HG03280 (cell line): ENCODE data around the gene IL10RB.

Experiments used
- ATAC-seq: cut with Tn5 transposase; IDR thresholded peaks from one replicate; pipeline ENCODE4 v1.9.1; 2021; ENCODE audit warnings: mild to moderate bottlenecking, moderate library complexity; ENCODE audit not compliant: unreplicated experiment

The IL10RB gene

DNA sequence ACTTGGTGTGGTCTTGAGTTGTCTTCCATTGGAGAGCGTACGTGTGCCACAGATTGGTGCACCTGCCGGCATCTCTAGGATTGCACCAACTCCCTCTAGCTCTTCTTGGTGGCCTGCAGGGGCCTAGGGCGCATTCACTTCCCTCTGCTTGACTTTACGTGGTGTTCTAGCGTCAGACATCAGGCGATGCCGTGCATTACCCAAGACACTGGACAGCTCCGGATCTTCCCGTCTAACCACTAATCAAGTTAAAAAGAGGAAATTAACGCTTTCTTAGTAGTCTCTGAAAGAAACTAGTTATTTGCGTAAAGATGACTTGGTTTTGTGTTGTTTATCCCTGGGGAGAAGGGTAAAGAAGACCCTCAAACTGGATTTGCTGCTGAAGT, 510 bp upstream of the IL10RB start:
- ATAC-seq: peak; percentile 22

GRCh38 chr21:33266789-33267135, 595 bp downstream of the IL10RB start:
- ATAC-seq: peak; percentile 4

DNA sequence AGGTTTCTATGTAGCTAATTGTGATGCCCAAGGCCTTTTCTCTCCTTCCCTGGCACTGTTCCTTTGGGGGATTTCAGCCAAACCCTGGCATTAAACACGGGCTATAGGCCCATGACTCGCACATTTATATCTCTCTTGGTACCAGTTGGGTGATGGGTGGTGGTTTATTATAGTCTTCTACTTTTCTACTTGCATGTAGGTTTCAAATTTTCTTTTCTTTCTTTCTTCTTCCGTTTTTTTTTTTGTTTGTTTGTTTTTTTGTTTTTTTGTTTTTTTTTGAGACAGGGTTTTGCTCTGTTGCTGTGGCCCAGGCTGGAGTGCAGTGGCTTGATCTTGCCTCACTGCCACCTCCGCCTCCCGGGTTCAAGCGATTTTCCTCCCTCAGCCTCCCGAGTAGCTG, 1.1 kb downstream of the IL10RB start:
- no peak for ATAC-seq

DNA sequence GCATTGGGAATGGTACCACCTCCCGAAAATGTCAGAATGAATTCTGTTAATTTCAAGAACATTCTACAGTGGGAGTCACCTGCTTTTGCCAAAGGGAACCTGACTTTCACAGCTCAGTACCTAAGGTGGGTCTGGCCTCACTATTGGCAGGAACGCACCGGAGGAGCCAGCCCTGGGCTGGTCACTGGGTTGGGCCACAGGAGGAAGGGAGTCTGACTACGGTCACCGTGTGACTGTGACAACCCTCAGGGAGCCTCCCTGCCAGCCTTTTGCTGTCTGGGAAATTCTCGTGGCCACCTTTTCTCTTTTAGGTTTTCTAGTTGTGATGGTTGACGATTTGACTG, 2.2 kb downstream of the IL10RB start:
- ATAC-seq: peak; percentile 27

DNA sequence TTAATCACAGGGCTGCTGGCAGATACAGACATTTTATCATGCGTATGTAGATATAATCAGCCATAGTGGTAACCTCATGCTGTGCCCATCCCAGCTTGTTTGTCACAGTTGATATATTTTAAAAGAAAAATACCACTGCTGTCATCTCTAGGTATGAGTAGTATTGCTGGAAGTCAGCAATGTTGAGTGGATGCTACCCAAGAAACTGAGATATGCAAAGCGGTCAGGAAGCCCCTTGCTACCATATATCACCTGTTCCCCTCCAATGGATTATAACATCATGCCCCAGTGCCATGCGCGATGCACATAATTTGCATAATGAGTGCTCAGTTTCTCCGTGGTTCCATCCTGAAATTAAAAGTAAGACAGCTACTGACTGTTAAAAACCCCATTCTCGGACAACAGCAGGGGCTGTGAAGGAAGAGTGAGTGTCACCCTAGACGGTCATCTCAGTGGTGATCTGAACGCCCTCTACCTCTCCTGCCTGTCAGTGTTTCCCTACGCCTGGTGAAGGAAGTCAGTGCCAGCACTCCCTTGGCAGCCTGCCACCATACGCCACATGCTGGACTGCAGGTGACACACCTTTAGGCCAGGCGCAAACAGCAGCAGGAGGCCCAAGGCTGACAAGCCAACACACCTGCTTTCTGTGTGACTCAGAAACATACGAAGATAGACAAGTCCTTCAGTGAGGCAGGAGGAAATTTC, 2.7 kb downstream of the IL10RB start:
- ATAC-seq: peak; percentile 44

DNA sequence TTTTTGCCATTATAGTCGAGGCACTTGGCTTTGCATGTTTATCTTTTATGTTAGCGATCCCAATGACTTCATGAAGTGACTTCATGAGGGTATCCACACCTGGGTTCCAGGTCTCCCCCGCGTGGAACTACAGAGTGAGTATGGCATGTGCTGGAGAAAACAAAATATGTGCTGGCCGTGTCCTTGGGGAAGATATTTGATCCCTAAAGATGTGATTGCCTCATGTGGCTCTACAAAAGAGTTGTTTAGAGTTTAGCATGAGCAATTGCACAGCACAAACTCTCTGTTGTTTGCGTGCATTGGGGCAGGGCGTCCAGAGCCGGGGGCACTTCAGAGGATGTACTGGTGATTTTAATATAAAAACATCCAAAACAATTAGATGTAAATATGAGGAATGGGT, 4.8 kb downstream of the IL10RB start:
- no peak for ATAC-seq

- ATAC-seq: no peak
Measured at GRCh38 chr21:33273044-33273443, 6.9 kb downstream of the IL10RB start.

DNA sequence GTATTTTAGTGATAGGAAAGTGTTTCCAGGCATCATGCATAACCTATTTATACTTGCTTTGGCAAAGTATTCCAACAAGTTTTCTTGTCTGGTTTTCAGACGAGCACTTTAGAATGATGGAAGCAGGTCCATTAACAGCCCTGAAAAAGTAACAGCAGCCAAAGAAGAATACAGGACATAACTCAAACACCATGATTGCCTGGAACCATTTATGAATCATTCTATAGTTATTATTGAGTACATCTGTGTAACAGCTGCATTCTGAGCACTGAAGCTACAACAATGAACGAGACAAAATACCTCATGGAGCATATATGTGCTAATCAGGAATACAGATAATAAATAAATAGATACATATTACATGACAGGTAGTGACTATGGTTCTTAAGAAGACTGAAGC, 12.6 kb downstream of the IL10RB start:
- no peak for ATAC-seq

DNA sequence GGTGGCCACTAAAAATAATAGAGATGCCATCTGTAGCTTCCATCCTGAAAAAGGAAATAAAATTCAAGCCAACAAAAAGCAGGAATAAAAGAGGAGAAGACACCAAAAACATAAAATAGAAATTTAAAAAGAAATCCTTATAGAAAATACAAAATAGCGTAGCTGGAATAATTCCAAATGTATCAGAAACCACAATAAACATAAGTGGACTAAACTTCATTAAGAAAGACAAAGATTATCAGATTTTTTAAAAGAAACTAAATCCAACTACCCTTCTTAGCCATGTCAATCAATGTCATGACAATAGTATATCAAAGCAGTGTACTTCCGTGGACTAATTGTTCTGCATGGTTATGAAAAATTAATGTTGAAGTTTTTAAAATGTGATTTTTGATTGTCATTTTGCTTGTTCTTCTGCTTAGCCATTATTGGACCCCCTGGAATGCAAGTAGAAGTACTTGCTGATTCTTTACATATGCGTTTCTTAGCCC, 13.2 kb downstream of the IL10RB start:
- no peak for ATAC-seq

DNA sequence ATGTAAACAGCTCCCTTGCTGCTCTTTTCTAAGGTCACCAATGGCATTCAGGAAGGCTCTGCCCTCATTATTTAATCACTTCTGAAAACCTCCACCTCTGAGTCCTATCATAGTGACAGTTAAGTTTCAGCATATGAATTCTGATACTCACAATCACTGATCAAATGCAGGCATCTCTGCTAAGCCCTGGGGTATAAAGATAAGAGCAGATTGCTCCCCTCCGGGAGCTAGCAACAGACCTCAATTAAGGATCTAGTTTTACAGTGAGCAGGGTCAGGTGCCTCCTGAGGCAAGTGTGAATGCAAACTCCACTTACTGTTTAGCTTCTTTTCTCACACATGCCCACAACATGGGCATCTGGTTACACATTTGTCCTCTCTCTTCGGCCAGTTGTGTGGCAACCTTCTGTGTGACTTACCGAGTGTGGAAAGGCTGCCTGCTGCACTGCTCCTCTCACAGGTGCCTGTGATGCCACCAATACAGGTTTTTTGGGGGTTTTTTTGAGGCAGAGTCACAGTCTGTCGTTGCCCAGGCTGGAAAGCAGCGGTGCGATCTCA, 15.0 kb downstream of the IL10RB start:
- no peak for ATAC-seq

GRCh38 chr21:33283203-33283602, 17.0 kb downstream of the IL10RB start:
- no peak for ATAC-seq

DNA sequence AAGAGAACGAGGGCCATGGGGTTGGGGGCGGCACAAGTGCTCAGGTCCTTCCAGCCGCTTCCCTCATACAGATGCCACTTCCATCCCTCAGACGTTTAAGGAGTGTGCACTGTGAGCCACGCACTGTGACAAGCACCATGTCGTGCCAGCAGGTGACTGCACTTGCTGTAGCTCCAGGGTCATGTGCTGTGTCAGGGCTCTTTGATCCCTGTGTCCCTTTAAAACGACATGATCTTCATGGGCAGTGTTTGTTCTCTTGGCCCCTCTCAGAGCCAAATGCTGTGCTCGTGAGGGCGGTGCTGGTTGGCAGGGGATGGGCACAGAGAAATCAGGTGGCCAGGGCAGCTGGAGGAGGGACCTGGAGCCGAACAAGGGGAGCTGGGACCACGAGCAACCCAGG, 19.9 kb downstream of the IL10RB start:
- ATAC-seq: no peak

- ATAC-seq: no peak
Measured at GRCh38 chr21:33286600-33287456, 20.7 kb downstream of the IL10RB start.

DNA sequence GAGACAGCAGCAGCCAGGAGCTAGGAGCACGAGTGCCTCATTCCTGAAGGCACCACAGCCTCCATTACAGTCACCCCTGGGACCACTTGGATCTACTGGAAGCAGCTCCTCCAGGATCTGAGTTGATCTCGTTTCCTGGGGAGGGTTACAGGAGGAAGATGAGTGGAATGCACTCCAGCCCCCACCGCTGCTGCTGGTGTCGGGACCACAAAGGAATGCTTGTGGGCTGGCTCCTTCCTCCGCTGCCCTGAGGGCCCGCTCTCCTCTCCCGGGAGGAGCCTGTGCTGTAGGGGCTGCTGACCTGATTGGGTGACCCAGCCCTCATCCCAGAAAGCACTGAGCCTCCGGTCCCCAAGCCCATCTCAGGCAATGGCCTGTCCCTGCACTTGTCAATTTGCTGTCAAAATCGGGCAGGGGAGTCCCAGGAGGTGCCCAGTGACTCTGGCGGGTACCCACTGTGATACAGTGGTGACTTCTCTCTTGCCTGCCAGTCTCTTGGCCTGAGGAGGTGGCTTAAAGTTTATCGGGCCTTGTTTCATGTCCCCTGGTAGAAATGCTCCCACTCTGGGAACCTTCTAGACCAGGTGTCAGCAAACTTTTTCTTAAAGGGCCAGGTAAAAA, 23.1 kb downstream of the IL10RB start:
- ATAC-seq: no peak

GRCh38 chr21:33290441-33290840, 24.3 kb downstream of the IL10RB start:
- ATAC-seq: no peak

GRCh38 chr21:33291686-33292085, 25.5 kb downstream of the IL10RB start:
- ATAC-seq: no peak

GRCh38 chr21:33292724-33293123, 26.6 kb downstream of the IL10RB start:
- ATAC-seq: no peak

DNA sequence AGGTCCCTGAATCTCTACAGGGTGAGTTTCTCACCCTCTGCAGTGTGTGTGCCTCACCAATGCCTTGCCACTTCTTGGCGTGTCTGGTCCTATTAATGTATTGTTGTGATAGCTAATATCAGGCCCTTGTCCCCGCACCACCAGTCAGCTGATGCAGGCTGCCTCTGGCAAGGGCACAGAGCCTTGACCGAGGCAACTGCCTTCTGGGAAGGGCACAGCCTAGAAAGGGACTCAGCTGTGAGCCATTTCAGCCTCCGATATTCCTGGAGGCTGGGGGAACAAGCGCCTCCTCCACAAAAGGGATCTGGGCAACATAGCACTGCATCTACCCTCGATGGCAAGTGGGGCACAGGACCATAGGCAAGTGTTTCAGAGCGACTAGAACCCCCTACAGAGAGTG, 27.0 kb downstream of the IL10RB start:
- no peak for ATAC-seq

DNA sequence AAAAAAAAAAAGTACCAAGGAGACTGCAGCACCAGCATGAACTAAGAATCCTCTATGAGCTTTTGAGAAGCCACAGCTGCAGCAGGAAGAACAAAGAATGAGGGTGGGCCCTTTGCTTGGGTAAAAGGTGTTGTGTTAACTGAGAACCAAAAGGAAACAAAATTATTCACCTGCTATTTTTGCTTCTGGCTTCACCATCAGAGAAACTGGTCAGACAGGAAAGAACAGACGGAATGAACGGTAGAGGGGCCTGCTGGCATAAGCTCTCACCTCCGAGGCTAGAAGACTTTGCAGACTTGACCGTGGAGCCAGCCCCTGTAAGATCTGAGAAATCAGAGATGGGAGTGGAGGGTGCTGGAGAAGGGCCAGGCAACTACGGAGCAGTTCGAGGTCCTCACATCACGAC, 27.6 kb downstream of the IL10RB start:
- ATAC-seq: no peak

DNA sequence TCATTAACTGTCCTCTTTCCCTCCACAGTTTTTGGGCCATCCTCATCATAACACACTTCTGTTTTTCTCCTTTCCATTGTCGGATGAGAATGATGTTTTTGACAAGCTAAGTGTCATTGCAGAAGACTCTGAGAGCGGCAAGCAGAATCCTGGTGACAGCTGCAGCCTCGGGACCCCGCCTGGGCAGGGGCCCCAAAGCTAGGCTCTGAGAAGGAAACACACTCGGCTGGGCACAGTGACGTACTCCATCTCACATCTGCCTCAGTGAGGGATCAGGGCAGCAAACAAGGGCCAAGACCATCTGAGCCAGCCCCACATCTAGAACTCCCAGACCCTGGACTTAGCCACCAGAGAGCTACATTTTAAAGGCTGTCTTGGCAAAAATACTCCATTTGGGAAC, 30.0 kb downstream of the IL10RB start:
- ATAC-seq: no peak

- ATAC-seq: peak; percentile 62
Measured at GRCh38 chr21:33299181-33299752, 33.1 kb downstream of the IL10RB start.
